K562 (cell line): Measurements from ENCODE around the gene AGA. TPM values are rescaled to one million over a fixed set of nuclear protein-coding genes. Genes with fewer than 3 reads are reported as not detected.

Experiments used
- ATF7 ChIP-seq: fragments of 450-650 bp; IDR thresholded peaks from 2 replicates; pipeline ENCODE4 v1.7.1; 2014; ENCODE audit warnings: mild to moderate bottlenecking, moderate library complexity
- CBFA2T2 ChIP-seq: fragments of 450-650 bp; conservative IDR thresholded peaks from 2 replicates; pipeline ENCODE4 v1.6.1; 2017; ENCODE audit warnings: mild to moderate bottlenecking
- CBX2 ChIP-seq: fragments of 200-600 bp; sonication (generic); IDR thresholded peaks from one replicate; pipeline ENCODE4 v1.6.1; 2012; ENCODE audit warnings: mild to moderate bottlenecking, low read length, inconsistent platforms; ENCODE audit not compliant: insufficient read depth, poor library complexity, severe bottlenecking
- CREB5 ChIP-seq: fragments of 250-450 bp; sonication (Bioruptor Pico); IDR thresholded peaks from 2 replicates; pipeline ENCODE4 v1.5.0; 2020; ENCODE audit warnings: mild to moderate bottlenecking
- DIDO1 ChIP-seq: fragments of 450-650 bp; IDR thresholded peaks from 2 replicates; pipeline ENCODE4 v1.6.1; 2016; ENCODE audit warnings: low read depth, missing biosample characterization, missing genetic modification characterization
- EP400 ChIP-seq: fragments of 450-650 bp; IDR thresholded peaks from 2 replicates; pipeline ENCODE4 v1.6.1; 2017; ENCODE audit warnings: antibody characterized with exemption, mild to moderate bottlenecking, moderate library complexity
- FOXK2 ChIP-seq, 2 experiments: fragments of 450-650 bp; IDR thresholded peaks in 1 of 2; conservative IDR thresholded peaks in 1 of 2; 2 replicates each; pipeline ENCODE4 v1.6.1; 2016; ENCODE audit warnings: low read depth in 2 of 2, mild to moderate bottlenecking in 1 of 2
- HDAC2 ChIP-seq: fragments of 450-650 bp; IDR thresholded peaks from 2 replicates; pipeline ENCODE4 v1.6.1; 2016; ENCODE audit warnings: mild to moderate bottlenecking
- MITF ChIP-seq: IDR thresholded peaks from 2 replicates; pipeline ENCODE4 v1.6.1; 2014; ENCODE audit warnings: antibody characterized with exemption
- MYBL2 ChIP-seq, 2 experiments: fragments of 450-650 bp in 1 of 2; sonication (generic) in 1 of 2; formaldehyde crosslinking in 1 of 2; IDR thresholded peaks; 2 replicates each; pipeline versions ENCODE4 v1.6.1 to v1.8.1; 2017 to 2022; ENCODE audit warnings: borderline replicate concordance in 1 of 2, inconsistent platforms in 1 of 2, low read depth in 1 of 2, mild to moderate bottlenecking in 1 of 2, missing genetic modification reagents in 1 of 2, moderate library complexity in 1 of 2
- NFXL1 ChIP-seq: fragments of 450-650 bp; formaldehyde crosslinking; IDR thresholded peaks from 2 replicates; pipeline ENCODE4 v1.4.0; 2021; ENCODE audit warnings: mild to moderate bottlenecking
- RHOXF2B ChIP-seq: fragments of 250-450 bp; sonication (Bioruptor Pico); conservative IDR thresholded peaks from 2 replicates; pipeline ENCODE4 v1.5.1; 2021
- SAFB ChIP-seq: fragments of 200-400 bp; formaldehyde crosslinking; IDR thresholded peaks from 2 replicates; pipeline ENCODE4 v1.6.1; 2017; ENCODE audit warnings: low read depth, low read length, borderline replicate concordance
- SP2 ChIP-seq: IDR thresholded peaks from 2 replicates; pipeline ENCODE4 v1.6.1; 2011; ENCODE audit warnings: mild to moderate bottlenecking, low read depth, low read length, moderate library complexity; ENCODE audit not compliant: poor library complexity, severe bottlenecking; ENCODE audit errors: extremely low read depth
- THRA ChIP-seq: fragments of 450-650 bp; IDR thresholded peaks from 2 replicates; pipeline ENCODE4 v1.6.1; 2017; ENCODE audit warnings: mild to moderate bottlenecking, moderate library complexity
- UBTF ChIP-seq, 2 experiments: IDR thresholded peaks; 2 replicates each; pipeline ENCODE4 v1.6.1; 2012; ENCODE audit warnings: improper control_type of control experiment in 2 of 2, low read depth in 2 of 2, low read length in 2 of 2, borderline replicate concordance in 1 of 2
- ZBTB26 ChIP-seq: fragments of 450-650 bp; formaldehyde crosslinking; IDR thresholded peaks from 2 replicates; pipeline ENCODE4 v1.4.0; 2022; ENCODE audit warnings: missing genetic modification characterization
- ZNF347 ChIP-seq: fragments of 450-650 bp; formaldehyde crosslinking; IDR thresholded peaks from 2 replicates; pipeline ENCODE4 v1.4.0; 2020; ENCODE audit warnings: low read depth, mild to moderate bottlenecking, moderate library complexity
- ZNF668 ChIP-seq: fragments of 250-450 bp; sonication (Bioruptor Pico); IDR thresholded peaks from 2 replicates; pipeline ENCODE4 v1.8.0; 2022; ENCODE audit warnings: mild to moderate bottlenecking, inconsistent platforms
- ZNF75A ChIP-seq: fragments of 450-650 bp; formaldehyde crosslinking; IDR thresholded peaks from 2 replicates; pipeline ENCODE4 v1.4.0; 2020; ENCODE audit warnings: mild to moderate bottlenecking
- polyA plus RNA-seq, 8 experiments: library from polyadenylated mRNA; depleted of rRNA in 4 of 8; stranded (reverse) in 5 of 8; unstranded in 3 of 8; fragments of >200 nt; fragmentation: Nextera tagmentation in 2 of 8; fragmentation: Illumina TruSeq in 1 of 8; extraction: Ambion mirVana in 2 of 8; extraction: Trizol in 1 of 8; gene quantifications; 2 replicates each; pipeline versions ENCODE4 v1.2.1 to v1.2.3, GENCODE V29; 2011 to 2014; ENCODE audit warnings: inconsistent platforms in 1 of 8, missing spikeins in 1 of 8
- total RNA-seq, 7 experiments: library from RNA; depleted of rRNA in 6 of 7; stranded (reverse); fragments of >200 nt in 6 of 7; fragmentation: Illumina TruSeq in 2 of 7; extraction: Trizol in 2 of 7; gene quantifications; 2 replicates each; pipeline versions ENCODE4 v1.2.1 to v1.2.3, GENCODE V29; 2011 to 2021; ENCODE audit warnings: low replicate concordance in 1 of 7

The AGA gene
- total and polyA plus RNA-seq, 9 of the 15 experiments (the other 6 are each of a cell fraction or from before 2014, with no cell fraction given): 8.5 to 25.0 (median 12.6) TPM

- TF ChIP-seq CREB5 (CRISPR knock-in tag): no peak
- 0 out of 2 replicates have a peak, but pooled peaks have one; percentile 32 for TF ChIP-seq MYBL2 (IDR thresholded peaks at IDR 0.05; ENCODE audit: low read depth)
- no peak for TF ChIP-seq MYBL2 (CRISPR knock-in tag; IDR thresholded peaks at IDR 0.05; ENCODE audit: borderline replicate concordance)
- no peak for TF ChIP-seq UBTF (IDR thresholded peaks at IDR 0.05; ENCODE audit: borderline replicate concordance in 1 of 2, low read depth in 2 of 2, low read length in 2 of 2)
- TF ChIP-seq ZNF668 (CRISPR knock-in tag): no peak
- no peak; the same call in 1 of the 2 replicates for TF ChIP-seq EP400
- peak in 1 of 2 experiments; percentile 36; a peak in 1 of 4 replicates for TF ChIP-seq FOXK2 (conservative IDR thresholded peaks at IDR 0.05 in 1 of 2, IDR thresholded peaks at IDR 0.05 in 1 of 2; ENCODE audit: low read depth in 2 of 2)
- TF ChIP-seq NFXL1: no peak
- TF ChIP-seq ATF7: peak; percentile 45; the same call in 1 of the 2 replicates
- no peak for TF ChIP-seq THRA
- TF ChIP-seq SP2: no peak
- no peak for TF ChIP-seq CBX2
- TF ChIP-seq HDAC2: no peak
- no peak for TF ChIP-seq SAFB
- no peak for TF ChIP-seq DIDO1 (tag)
- no peak for TF ChIP-seq ZBTB26
- no peak for TF ChIP-seq CBFA2T2
- no peak for TF ChIP-seq ZNF75A
- TF ChIP-seq ZNF347 (CRISPR knock-in tag): no peak
- TF ChIP-seq RHOXF2B (CRISPR knock-in tag): no peak
- TF ChIP-seq MITF: no peak
These were observed 1.0 kb downstream of the AGA start (continued) for GRCh38 chr4:177441061-177441802.
